Stimulated activated CD4-positive, alpha-beta T cell treated with anti-CD3 and anti-CD28 coated beads, TNF-alpha, amount 100 ng/mL, for 4 hours (primary cell): ENCODE results near the gene VSTM5.

Source experiments
- DNase-seq, 3 experiments: peaks; one replicate each; pipeline ENCODE4 v3.0.0-alpha.2; 2020; ENCODE audit warnings: low read depth in 3 of 3

The VSTM5 gene

GRCh38 chr11:93842461-93842860 lies 8.0 kb downstream of the VSTM5 start:
- DNase-seq, result no peak

- DNase-seq, result no peak
Observed at GRCh38 chr11:93842034-93842433, 8.4 kb downstream of the VSTM5 start.

- DNase-seq, result no peak
Observed at GRCh38 chr11:93841446-93841845, 9.0 kb downstream of the VSTM5 start.

- DNase-seq, result no peak
Observed at GRCh38 chr11:93840981-93841380, 9.4 kb downstream of the VSTM5 start.

- DNase-seq, result no peak
Observed at GRCh38 chr11:93840180-93840579, 10.2 kb downstream of the VSTM5 start.

- no peak for DNase-seq
Observed at GRCh38 chr11:93838967-93839366, 11.5 kb downstream of the VSTM5 start.

- DNase-seq, result no peak
Observed at GRCh38 chr11:93832780-93833179, 17.6 kb downstream of the VSTM5 start.

- DNase-seq, result no peak
Observed at GRCh38 chr11:93831343-93832127, 18.9 kb downstream of the VSTM5 start.

- DNase-seq, result no peak
Observed at GRCh38 chr11:93829598-93829997, 20.8 kb downstream of the VSTM5 start.

- DNase-seq, result no peak
Observed at GRCh38 chr11:93827363-93827762, 23.1 kb downstream of the VSTM5 start.

- DNase-seq, result no peak
Observed at GRCh38 chr11:93823210-93823609, 27.2 kb downstream of the VSTM5 start.

- DNase-seq, result no peak
Observed at GRCh38 chr11:93822359-93822758, 28.1 kb downstream of the VSTM5 start.

- DNase-seq, result no peak
Observed at GRCh38 chr11:93821617-93822016, 28.8 kb downstream of the VSTM5 start.

GRCh38 chr11:93820847-93821246 lies 29.6 kb downstream of the VSTM5 start:
- DNase-seq, result no peak

- no peak for DNase-seq
Observed at GRCh38 chr11:93819966-93820695, 30.3 kb downstream of the VSTM5 start.

- no peak for DNase-seq
Observed at GRCh38 chr11:93817426-93818348, 32.7 kb downstream of the VSTM5 start.

GRCh38 chr11:93814966-93815633 lies 35.3 kb downstream of the VSTM5 start:
- no peak for DNase-seq

GRCh38 chr11:93813974-93814373 lies 36.4 kb downstream of the VSTM5 start:
- DNase-seq, result no peak

GRCh38 chr11:93807980-93808379 lies 42.4 kb downstream of the VSTM5 start:
- no peak for DNase-seq

GRCh38 chr11:93804879-93805278 lies 45.5 kb downstream of the VSTM5 start:
- no peak for DNase-seq

GRCh38 chr11:93801366-93801765 lies 49.1 kb downstream of the VSTM5 start:
- DNase-seq, result no peak
